Lower leg skin (tissue), 4 donors: ENCODE results near the gene PTBP1. TPM values are rescaled to one million over a fixed set of nuclear protein-coding genes. Genes with fewer than 3 reads are reported as not detected.

Source experiments
- DNase-seq, 2 donors: peaks; one replicate each; pipeline ENCODE4 v3.0.0-alpha.2; 2019; ENCODE audit warnings: low spot score in 2 of 2
- H3K4me3 ChIP-seq: fragments of 200-600 bp; sonication (generic); 2 replicates; pipeline ENCODE4 v1.5.1; 2017; ENCODE audit warnings: mild to moderate bottlenecking, low read depth; ENCODE audit not compliant: poor library complexity, severe bottlenecking
- CTCF ChIP-seq, 3 donors: fragments of 450-650 bp; IDR thresholded peaks; one replicate each; pipeline ENCODE4 v1.5.1; 2016; ENCODE audit warnings: antibody characterized with exemption in 3 of 3, mild to moderate bottlenecking in 3 of 3, moderate library complexity in 2 of 3
- POLR2A ChIP-seq, 2 donors: fragments of 450-650 bp; IDR thresholded peaks; one replicate each; pipeline ENCODE4 v1.6.1; 2016 to 2017; ENCODE audit warnings: antibody characterized with exemption in 2 of 2, mild to moderate bottlenecking in 1 of 2, moderate library complexity in 1 of 2
- WGBS, 2 donors: methylation state at CpG; one replicate each; pipeline ENCODE4 v1.1.5; 2018; 5-methylcytosine and 5-hydroxymethylcytosine counted together
- intact Hi-C: fragments of 100-400 bp; cut with DNase I; formaldehyde crosslinking; loops from one replicate; pipeline ENCODE4 v1.15.0; 2023; ENCODE audit warnings: low total_unique reads
- total RNA-seq, 4 donors: library from RNA; depleted of rRNA; stranded (reverse); fragments of >200 nt; gene quantifications; one replicate each; pipeline ENCODE4 v1.1.0, GENCODE V29; 2016

The PTBP1 gene
- total RNA-seq, 4 donors from 2014 or later = 167 to 237 (median 205) TPM

DNA sequence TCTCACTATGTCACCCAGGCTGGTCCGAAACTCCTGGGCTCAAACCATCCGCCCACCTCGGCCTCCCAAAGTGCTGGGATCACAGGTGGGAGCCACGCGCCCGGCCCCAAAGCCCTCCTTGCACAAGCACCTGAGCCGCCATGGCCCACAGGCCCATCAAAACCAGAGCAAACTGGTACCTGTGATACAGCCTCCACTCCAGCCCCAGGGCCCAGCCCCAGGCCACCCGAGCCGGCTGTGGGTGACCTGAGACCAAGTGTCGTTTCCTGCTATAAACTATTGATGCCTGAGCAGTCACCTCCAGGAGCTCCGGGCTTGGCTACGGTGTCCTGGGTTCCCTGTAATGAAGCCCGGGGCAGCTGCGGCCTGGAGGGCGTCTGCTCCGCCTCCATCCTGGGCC lies 9.7 kb upstream of the PTBP1 start:
- WGBS, 2 donors = 89 to 92% methylated on average over 16 of the region's 16 CpGs
- TF ChIP-seq POLR2A (IDR thresholded peaks at IDR 0.05) (no peak), CTCF (IDR thresholded peaks at IDR 0.05) (no peak)
- DNase-seq = no peak
- intact Hi-C loops = no loop called here
- H3K4me3 ChIP-seq = no peak overlapping the region

DNA sequence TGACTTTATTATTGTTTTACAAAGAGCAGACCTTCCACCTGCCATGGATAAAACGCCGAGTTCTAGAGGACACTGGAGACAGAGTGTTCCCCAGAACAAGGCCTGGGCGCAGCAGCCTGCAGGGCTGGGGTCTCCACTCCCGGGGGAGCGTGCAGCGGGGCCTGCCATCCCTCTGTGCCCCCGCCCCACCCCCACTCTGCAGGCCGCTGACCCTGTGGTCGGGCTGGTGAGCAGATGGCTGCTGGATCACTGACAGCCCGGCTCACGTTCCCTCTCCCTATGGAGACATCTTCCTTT lies 8.6 kb upstream of the PTBP1 start:
- intact Hi-C loops = loop anchor here (1.0 kb wide), 1 partner anchor 18 kb away; no protein-coding TSS in a partner anchor
- TF ChIP-seq POLR2A (IDR thresholded peaks at IDR 0.05) = no peak
- no peak for TF ChIP-seq CTCF (IDR thresholded peaks at IDR 0.05)
- WGBS, 2 donors = 52 to 54% methylated on average over 7 to 8 of the region's 11 CpGs
- peak in 1 of 2 donors; percentile 92 for DNase-seq
- no peak overlapping the region for H3K4me3 ChIP-seq

- WGBS, 2 donors = 29 to 35% methylated on average over 32 to 33 of the region's 33 CpGs
- intact Hi-C loops = loop anchor here (1.0 kb wide), 1 partner anchor 19 kb away; no protein-coding TSS in a partner anchor
- H3K4me3 ChIP-seq = no peak overlapping the region
- TF ChIP-seq CTCF (IDR thresholded peaks at IDR 0.05) = no peak
- TF ChIP-seq POLR2A (IDR thresholded peaks at IDR 0.05) = no peak
- peak in 1 of 2 donors; percentile 90 for DNase-seq
Observed at GRCh38 chr19:788983-789700, 8.1 kb upstream of the PTBP1 start.

DNA sequence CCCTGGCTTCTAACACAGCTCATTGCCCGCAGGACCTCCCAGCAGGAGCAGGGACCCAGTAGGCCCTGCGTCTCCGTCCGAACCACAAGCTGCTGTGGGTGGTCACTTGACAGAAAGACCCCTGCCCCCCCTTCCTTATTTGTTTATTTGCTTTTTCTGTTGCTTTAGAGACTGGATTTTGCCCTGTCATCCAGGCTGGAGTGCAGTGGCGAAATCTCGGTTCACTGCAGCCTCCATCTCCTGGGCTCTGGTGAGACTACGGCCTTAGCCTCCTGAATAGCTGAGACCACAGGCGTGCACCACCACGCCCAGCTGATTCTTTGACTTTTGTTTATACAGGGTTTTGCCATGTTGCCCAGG lies 7.6 kb upstream of the PTBP1 start:
- 76 to 82% methylated on average over 9 of the region's 9 CpGs for WGBS, 2 donors
- TF ChIP-seq CTCF (IDR thresholded peaks at IDR 0.05) = no peak
- no peak for TF ChIP-seq POLR2A (IDR thresholded peaks at IDR 0.05)
- no peak for DNase-seq
- intact Hi-C loops = no loop called here
- no peak overlapping the region for H3K4me3 ChIP-seq

DNA sequence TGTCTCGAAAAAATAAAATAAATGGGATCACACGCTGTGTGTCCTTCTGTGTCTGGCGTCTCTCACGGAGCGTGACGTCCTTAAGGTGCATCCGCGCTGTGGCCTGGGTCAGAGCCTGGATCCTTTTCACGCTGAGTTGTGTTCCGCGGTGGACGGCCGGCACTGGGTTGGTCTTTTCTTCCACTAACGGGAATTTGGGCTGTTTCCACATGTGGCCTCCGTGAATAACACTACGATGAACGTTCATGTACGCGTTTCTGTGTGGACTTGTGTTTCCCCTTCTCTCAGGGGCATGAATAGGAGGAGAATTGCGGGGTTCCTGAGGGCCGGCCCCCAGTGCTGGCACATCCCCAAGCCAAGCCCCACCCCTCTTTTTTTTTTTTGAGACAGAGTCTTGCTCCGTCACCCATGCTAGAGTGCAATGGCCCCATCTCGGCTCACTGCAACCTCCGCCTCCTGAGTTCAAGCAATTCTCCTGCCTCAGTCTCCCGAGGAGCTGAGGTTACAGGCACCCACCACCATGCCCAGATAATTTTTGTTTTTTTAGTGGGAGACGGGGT lies 6.2 kb upstream of the PTBP1 start:
- TF ChIP-seq POLR2A (IDR thresholded peaks at IDR 0.05) (no peak), CTCF (IDR thresholded peaks at IDR 0.05) (no peak)
- H3K4me3 ChIP-seq = no peak overlapping the region
- DNase-seq = no peak
- WGBS, 2 donors = 87 to 88% methylated on average over 26 of the region's 26 CpGs
- intact Hi-C loops = no loop called here
